Left ventricle myocardium inferior (tissue), 1 donor: ENCODE measurements around the gene STK4. TPM values are rescaled to one million over a fixed set of nuclear protein-coding genes. Genes with fewer than 3 reads are reported as not detected.

Experiments used
- DNase-seq: peaks from one replicate; pipeline ENCODE4 v3.0.0-alpha.2; 2020
- H3K27ac ChIP-seq: fragments of 200-600 bp; replicated peaks from 2 replicates; pipeline ENCODE4 v1.8.0; 2021
- H3K27me3 ChIP-seq: fragments of 200-600 bp; 2 replicates; pipeline ENCODE4 v1.8.0; 2021; ENCODE audit warnings: low read depth
- H3K36me3 ChIP-seq: fragments of 200-600 bp; 2 replicates; pipeline ENCODE4 v1.8.0; 2021
- H3K4me1 ChIP-seq: fragments of 200-600 bp; 2 replicates; pipeline ENCODE4 v1.8.0; 2021
- H3K4me3 ChIP-seq: fragments of 200-600 bp; 2 replicates; pipeline ENCODE4 v1.8.0; 2021; ENCODE audit warnings: mild to moderate bottlenecking, moderate library complexity
- H3K9me3 ChIP-seq: fragments of 200-600 bp; replicated peaks from 2 replicates; pipeline ENCODE4 v1.8.0; 2021
- intact Hi-C: fragments of 100-400 bp; cut with micrococcal nuclease; formaldehyde crosslinking; loops from one replicate; pipeline ENCODE4 v1.11.0; 2022
- total RNA-seq: library from RNA; stranded (reverse); fragmentation: NEBNext Ultra II Directional; extraction: Animal tissue kit (Norgen Biotek cat#: 25700); gene quantifications from one replicate; pipeline ENCODE4 v1.2.1, GENCODE V29; 2021
- TF ChIP-seq, protein P1 (sequence below): fragments of 200-600 bp; IDR thresholded peaks from 2 replicates; pipeline ENCODE4 v1.8.0; 2021; ENCODE audit warnings: antibody characterized with exemption, mild to moderate bottlenecking, borderline replicate concordance
- donor health status: DM: no; HTN: yes; CAD: no; lungs with severe emphysema.

STK4 gene
- total RNA-seq, 1 donor from 2014 or later, result 9.8 TPM

DNA sequence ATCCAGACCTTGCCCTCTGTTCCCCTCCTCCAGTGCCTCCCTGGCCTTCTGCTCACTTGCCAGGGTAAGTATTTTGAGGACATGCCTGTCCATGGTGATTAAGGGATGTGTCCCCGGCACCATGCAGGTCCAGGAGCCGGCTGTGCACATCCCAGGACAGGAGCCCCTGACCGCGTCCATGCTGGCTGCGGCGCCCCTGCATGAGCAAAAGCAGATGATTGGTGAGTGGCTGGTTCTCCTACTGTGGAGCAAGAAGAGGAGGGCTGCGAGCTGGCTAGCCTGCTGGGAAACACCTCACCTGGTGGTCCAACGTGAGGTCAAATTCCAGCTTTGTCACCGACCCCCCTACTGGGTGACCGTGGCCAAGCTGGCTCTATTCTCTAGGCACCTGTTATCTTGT, 29.8 kb upstream of the STK4 start:
- TF ChIP-seq, protein P1, sequence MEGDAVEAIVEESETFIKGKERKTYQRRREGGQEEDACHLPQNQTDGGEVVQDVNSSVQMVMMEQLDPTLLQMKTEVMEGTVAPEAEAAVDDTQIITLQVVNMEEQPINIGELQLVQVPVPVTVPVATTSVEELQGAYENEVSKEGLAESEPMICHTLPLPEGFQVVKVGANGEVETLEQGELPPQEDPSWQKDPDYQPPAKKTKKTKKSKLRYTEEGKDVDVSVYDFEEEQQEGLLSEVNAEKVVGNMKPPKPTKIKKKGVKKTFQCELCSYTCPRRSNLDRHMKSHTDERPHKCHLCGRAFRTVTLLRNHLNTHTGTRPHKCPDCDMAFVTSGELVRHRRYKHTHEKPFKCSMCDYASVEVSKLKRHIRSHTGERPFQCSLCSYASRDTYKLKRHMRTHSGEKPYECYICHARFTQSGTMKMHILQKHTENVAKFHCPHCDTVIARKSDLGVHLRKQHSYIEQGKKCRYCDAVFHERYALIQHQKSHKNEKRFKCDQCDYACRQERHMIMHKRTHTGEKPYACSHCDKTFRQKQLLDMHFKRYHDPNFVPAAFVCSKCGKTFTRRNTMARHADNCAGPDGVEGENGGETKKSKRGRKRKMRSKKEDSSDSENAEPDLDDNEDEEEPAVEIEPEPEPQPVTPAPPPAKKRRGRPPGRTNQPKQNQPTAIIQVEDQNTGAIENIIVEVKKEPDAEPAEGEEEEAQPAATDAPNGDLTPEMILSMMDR, result no peak

DNA sequence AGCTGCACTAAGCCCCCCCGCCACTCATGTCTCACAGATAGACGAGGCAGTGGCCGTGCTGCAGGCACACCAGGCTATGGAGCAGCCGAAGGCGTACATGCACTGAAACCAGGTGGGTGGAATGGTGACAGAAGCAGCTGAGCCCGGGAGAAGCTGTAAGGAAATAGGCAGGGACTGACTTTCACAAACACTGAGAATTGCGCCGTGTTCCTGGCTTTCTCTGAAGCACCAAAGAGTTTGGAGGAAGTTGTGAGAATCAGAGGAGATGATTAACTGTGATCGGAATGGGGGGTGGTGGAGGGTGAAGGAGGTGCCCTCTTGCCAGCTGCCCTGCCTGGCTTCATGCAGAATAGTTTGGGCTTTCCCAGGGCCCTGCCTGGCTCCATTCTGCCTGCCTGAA, 27.7 kb upstream of the STK4 start:
- Histone ChIP-seq H3K36me3 (peaks cover 29% of the 10 kb centered on the region), H3K4me3 (no peak overlapping the region), H3K9me3 (no peaks in the 10 kb centered on the region), H3K4me1 (no peaks in the 10 kb centered on the region), H3K27me3 (no peaks in the 10 kb centered on the region), H3K27ac (peak overlapping the region; percentile 18)
- intact Hi-C loops, result no loop called here
- no peak for DNase-seq
- TF ChIP-seq, protein P1, result no peak

More for the DNA sequence above, 29.8 kb upstream of the STK4 start:
- H3K36me3 ChIP-seq, result peaks cover 9% of the 10 kb centered on the region
- no peak for DNase-seq
- no peaks in the 10 kb centered on the region for H3K27me3 ChIP-seq
- H3K27ac ChIP-seq, result no peak overlapping the region
- intact Hi-C loops, result no loop called here
- H3K4me3 ChIP-seq, result no peak overlapping the region
- no peaks in the 10 kb centered on the region for H3K9me3 ChIP-seq
- no peaks in the 10 kb centered on the region for H3K4me1 ChIP-seq

DNA sequence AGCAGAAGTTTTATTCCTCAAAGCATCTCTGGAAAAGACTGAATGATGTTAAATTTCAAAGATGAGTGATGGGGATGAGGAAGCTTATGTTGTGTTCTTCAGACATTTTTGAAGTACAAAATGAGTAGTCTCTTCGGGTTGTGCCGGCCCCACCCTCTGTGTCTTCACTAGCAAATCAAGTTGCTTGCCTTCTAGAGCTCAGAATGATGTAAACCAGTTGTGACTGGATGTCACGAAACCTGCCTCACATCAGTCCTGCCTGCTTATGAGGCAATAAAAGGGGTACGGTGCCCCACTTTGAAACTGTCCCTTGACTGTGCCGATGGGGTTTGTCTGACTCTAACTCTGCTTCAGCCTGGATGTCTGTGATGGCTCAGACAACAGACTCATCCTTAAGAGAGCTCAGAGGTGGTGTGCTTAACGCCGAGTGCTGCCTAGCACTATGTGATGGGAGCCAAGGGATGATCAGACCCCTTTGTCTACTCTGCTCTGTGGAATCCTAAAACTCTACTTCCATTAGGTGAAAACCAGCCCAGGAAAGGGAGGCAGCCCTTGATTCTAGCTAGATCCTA, 25.1 kb upstream of the STK4 start:
- H3K27ac ChIP-seq, result no peak overlapping the region
- intact Hi-C loops, result no loop called here
- TF ChIP-seq, protein P1, result no peak

DNA sequence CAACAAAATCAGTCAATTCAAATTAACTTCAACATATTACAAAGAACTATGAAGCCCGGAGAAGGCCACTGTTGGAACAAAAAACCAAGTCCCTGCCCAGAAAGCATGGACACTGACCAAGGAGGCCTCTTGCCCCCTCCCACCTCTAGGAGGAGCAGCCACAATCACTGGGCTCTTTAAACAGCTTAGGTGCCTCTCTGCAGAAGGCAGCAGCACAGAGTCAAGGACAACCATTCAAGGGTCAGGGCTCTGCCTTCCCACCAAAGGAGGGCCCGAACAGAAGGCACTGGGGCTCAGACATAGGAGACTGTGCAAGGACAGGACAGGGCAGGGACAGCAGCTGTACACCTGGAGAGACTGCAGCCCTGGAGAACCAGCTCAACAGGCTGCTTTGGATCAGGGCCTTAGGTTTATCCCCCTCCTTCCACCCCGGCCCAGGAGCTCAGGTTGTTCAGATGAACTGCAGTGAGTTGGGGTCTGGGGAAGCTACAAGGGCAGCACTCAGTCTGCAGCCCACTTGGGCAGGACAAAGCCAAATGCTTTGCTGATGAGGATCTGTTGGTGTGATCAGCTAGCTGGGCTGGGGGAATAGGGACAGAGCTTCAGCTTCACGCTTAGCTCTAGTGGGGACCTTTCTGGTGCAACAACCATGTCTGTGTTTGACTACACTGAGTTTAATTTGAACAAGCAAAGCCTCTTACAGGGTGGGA, 23.9 kb upstream of the STK4 start:
- no peak for DNase-seq
- Histone ChIP-seq H3K4me1 (no peaks in the 10 kb centered on the region), H3K4me3 (peak overlapping the region; percentile 10), H3K36me3 (peaks cover 62% of the 10 kb centered on the region), H3K27me3 (no peaks in the 10 kb centered on the region), H3K27ac (peak overlapping the region; percentile 35), H3K9me3 (no peaks in the 10 kb centered on the region)
- intact Hi-C loops, result no loop called here
- TF ChIP-seq, protein P1, result no peak

More for the DNA sequence above, 25.1 kb upstream of the STK4 start:
- H3K27me3 ChIP-seq, result no peaks in the 10 kb centered on the region
- H3K9me3 ChIP-seq, result no peaks in the 10 kb centered on the region
- DNase-seq, result no peak
- H3K4me1 ChIP-seq, result no peaks in the 10 kb centered on the region
- peaks cover 50% of the 10 kb centered on the region for H3K36me3 ChIP-seq
- no peak overlapping the region for H3K4me3 ChIP-seq

DNA sequence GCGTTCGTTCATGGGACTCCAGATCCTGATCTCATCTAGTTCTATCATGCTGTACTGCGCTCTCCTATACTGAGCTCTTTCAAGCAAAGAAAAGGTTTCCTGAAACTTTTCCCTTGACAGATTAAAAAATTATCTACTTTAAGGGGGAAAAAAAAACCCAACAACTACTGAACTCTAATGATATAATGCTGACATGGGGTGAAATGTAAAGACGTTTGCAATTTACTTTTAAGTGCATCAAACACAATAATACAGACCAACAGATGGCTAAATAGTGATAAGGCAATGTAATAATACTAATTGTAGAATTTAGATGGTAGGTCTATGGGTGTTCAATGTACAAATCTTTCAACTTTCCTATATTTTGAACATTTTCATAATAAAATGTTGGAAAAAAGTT, 22.5 kb upstream of the STK4 start:
- Histone ChIP-seq H3K9me3 (no peaks in the 10 kb centered on the region), H3K36me3 (peaks cover 74% of the 10 kb centered on the region), H3K27me3 (no peaks in the 10 kb centered on the region), H3K27ac (no peak overlapping the region), H3K4me3 (no peak overlapping the region), H3K4me1 (no peaks in the 10 kb centered on the region)
- DNase-seq, result no peak
- intact Hi-C loops, result no loop called here
- TF ChIP-seq, protein P1, result no peak
